Activated CD8-positive, alpha-beta memory T cell treated with anti-CD3 and anti-CD28 coated beads, Interleukin-2, amount 50 U/mL, for 4 hours (primary cell): ENCODE data around the gene FOXF1.

ENCODE experiments used
- DNase-seq: peaks from one replicate; pipeline ENCODE4 v3.0.0-alpha.2; 2020

FOXF1 gene

GRCh38 chr16:86519007-86519648 is 8.8 kb downstream of the FOXF1 start:
- DNase-seq, result no peak

- peak; percentile 51 for DNase-seq
These were observed 9.5 kb downstream of the FOXF1 start for GRCh38 chr16:86519649-86520316.

- no peak for DNase-seq
These were observed 10.2 kb downstream of the FOXF1 start for GRCh38 chr16:86520317-86521210.

GRCh38 chr16:86521236-86522197 is 11.2 kb downstream of the FOXF1 start:
- no peak for DNase-seq

- DNase-seq, result no peak
These were observed 12.3 kb downstream of the FOXF1 start for GRCh38 chr16:86522634-86523033.

GRCh38 chr16:86523166-86523740 is 12.9 kb downstream of the FOXF1 start:
- DNase-seq, result no peak

- DNase-seq, result no peak
These were observed 13.7 kb downstream of the FOXF1 start for GRCh38 chr16:86524029-86524428.

- DNase-seq, result no peak
These were observed 15.4 kb downstream of the FOXF1 start for GRCh38 chr16:86525696-86526095.

- DNase-seq, result no peak
These were observed 17.0 kb downstream of the FOXF1 start for GRCh38 chr16:86527366-86527765.

GRCh38 chr16:86528061-86528929 is 18.0 kb downstream of the FOXF1 start:
- DNase-seq, result no peak

GRCh38 chr16:86529160-86529559 is 18.8 kb downstream of the FOXF1 start:
- DNase-seq, result no peak

GRCh38 chr16:86530251-86531190 is 20.2 kb downstream of the FOXF1 start:
- DNase-seq, result no peak

GRCh38 chr16:86531191-86531545 is 20.8 kb downstream of the FOXF1 start:
- DNase-seq, result no peak

- no peak for DNase-seq
These were observed 21.6 kb downstream of the FOXF1 start for GRCh38 chr16:86531641-86532525.

GRCh38 chr16:86532526-86532815 is 22.1 kb downstream of the FOXF1 start:
- no peak for DNase-seq

- no peak for DNase-seq
These were observed 22.7 kb downstream of the FOXF1 start for GRCh38 chr16:86533076-86533475.

- DNase-seq, result no peak
These were observed 23.5 kb downstream of the FOXF1 start for GRCh38 chr16:86533767-86534351.

- no peak for DNase-seq
These were observed 24.7 kb downstream of the FOXF1 start for GRCh38 chr16:86534779-86535615.
